Loucy (cell line): ENCODE results near the gene CA11.

Source experiments
- CTCF ChIP-seq: fragments of 200-600 bp; sonication (generic); conservative IDR thresholded peaks from 2 replicates; pipeline ENCODE4 v1.5.1; 2014; ENCODE audit warnings: mild to moderate bottlenecking, antibody characterized with exemption, low read length
- EZH2phosphoT487 ChIP-seq: fragments of 200-600 bp; IDR thresholded peaks from 2 replicates; pipeline ENCODE4 v1.6.1; 2018; ENCODE audit warnings: antibody characterized with exemption, mild to moderate bottlenecking, moderate library complexity, borderline replicate concordance

GRCh38 chr19:48608798-48609263 is 37.2 kb downstream of the CA11 start:
- TF ChIP-seq CTCF (peak; percentile 48), EZH2phosphoT487 (no peak)
